GM19023 (cell line): ENCODE measurements around the gene MAGEB1.

ENCODE experiments used
- ATAC-seq: cut with Tn5 transposase; IDR thresholded peaks from one replicate; pipeline ENCODE4 v1.9.1; 2021; ENCODE audit warnings: mild to moderate bottlenecking, moderate library complexity; ENCODE audit not compliant: unreplicated experiment

Gene MAGEB1, protein sequence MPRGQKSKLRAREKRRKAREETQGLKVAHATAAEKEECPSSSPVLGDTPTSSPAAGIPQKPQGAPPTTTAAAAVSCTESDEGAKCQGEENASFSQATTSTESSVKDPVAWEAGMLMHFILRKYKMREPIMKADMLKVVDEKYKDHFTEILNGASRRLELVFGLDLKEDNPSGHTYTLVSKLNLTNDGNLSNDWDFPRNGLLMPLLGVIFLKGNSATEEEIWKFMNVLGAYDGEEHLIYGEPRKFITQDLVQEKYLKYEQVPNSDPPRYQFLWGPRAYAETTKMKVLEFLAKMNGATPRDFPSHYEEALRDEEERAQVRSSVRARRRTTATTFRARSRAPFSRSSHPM

DNA sequence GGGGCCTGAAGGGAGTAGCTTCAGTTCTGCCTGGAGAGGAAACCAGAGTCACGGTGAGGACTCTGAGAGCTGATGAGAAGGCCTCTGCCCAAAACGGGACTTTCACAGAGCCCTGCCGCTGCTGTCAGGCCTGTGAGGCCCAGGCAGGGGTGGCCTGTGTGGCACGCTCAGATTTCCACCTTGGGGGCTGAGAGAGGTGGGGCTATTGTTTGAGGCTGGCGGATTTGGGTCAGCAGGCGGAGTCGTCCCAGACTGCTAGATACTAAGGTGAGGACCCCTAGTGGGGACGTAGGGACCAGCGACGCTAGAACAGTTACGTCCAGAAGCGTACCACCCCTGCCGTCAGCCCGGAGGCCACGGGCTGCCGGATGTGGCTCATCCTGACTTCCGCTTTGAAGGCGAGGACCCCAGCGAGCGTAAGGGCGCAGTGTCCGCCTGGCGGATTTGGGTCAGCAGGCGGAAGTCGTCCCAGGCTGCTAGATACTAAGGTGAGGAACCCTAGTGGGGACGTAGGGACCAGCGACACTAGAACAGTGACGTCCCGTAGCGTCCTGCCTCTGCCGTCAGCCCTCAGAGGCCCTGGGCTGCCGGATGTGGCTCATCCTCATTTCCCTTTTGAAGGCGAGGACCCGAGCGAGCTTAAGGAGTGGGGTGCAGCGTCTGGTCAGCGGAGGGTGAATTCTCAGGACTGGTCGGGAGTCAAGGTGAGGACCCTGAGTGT is at the start of gene MAGEB1:
TSS of gene MAGEB1 (plus strand) at position 378 of the 721 bp plus-strand sequence. CDS start 3,348 bp downstream, outside the sequence.
- ATAC-seq = no peak

DNA sequence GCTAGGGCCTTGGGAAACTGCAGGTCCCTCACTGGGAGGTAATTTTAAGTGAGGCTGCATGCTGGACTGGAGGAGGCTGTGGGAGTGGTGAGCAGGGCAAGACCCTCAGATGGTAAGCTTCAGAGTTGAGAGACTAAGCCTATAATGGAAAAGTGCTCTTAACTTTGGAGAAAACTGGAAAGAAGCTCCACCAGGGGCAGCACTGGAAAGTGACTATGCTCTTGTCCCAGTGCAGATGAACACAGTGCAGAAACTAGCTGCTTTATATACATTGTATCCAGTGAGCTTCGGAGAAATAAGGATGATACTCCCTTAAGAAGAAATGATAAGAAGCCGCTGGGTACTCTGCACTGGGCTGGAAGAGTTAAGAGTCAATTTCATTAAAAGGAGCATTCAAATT is 34.8 kb upstream of the MAGEB1 start:
- no peak for ATAC-seq

DNA sequence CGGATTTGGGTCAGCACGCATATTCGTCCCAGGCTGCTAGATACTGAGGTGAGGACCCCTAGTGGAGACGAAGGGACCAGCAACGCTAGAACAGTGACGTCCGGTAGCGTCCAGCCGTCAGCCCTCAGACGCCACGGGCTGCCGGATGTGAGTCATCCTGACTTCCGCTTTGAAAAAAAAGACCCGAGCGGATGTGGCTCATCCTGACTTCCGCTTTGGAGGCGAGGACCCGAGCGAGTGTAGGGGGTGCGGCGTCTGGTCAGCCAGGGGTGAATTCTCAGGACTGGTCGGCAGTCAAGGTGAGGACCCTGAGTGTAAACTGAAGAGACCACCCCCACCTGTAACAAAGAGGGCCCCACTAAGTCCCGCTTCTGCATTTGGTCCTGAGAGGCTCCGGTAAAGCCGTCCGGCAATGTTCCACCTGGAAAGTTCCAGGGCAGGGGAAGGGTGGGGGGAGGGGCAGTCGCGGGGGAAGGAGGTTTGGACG is 31.5 kb upstream of the MAGEB1 start, which contains the start of gene MAGEB2:
TSS of gene MAGEB2 (plus strand) at position 207 of the 487 bp plus-strand sequence. CDS start 3,018 bp downstream, outside the sequence.
- no peak for ATAC-seq

DNA sequence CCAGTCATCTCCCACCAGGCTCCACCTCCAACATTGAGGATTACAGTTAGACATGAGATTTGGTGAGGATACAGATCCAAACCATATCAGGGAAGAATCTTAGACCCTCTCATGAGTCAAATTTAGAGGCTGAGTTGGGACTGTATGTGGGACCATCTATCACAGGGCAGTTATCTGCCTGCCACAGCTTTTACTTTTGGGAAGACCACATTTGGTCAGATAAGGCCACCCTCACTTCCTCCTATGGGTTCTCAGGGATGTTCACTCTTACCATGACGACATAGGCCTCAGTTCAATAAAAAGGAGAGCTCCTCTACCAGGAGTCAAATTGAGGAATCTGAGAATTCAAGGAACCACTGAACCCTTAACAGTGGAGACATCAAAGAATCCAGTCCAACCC is 29.5 kb upstream of the MAGEB1 start:
- no peak for ATAC-seq

DNA sequence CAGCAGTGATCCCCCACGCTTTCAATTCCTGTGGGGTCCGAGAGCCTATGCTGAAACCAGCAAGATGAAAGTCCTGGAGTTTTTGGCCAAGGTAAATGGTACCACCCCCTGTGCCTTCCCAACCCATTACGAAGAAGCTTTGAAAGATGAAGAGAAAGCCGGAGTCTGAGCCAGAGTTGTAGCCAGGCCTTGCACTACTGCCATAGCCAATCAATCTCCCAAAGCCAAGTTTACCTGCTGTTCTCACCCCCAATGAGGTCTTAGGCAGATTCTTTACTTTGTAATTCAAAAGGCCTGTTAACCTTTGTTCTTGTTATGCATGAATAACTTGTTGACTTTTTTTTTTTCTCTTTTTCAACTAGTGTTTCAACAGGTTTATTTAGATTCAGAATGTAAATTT is 27.6 kb upstream of the MAGEB1 start:
- no peak for ATAC-seq

DNA sequence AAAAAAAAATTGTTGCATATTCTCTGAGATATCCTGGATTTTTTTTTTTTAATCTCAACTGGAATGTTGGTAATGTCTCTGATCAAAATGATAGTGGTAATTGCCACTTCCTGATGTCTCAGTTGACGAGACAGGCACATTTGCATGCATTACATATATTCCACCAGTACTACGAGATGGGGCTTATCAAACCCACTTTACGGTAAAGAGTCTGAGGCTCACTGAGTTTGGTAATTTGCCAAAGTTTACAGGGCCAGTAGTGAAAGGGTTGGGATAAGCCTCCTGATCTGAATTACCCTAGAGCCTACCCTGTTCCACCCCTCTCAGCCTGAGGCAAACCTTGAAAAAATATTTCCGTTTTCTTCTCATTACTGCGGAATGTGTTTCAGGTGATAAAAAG is 26.3 kb upstream of the MAGEB1 start:
- ATAC-seq = no peak

DNA sequence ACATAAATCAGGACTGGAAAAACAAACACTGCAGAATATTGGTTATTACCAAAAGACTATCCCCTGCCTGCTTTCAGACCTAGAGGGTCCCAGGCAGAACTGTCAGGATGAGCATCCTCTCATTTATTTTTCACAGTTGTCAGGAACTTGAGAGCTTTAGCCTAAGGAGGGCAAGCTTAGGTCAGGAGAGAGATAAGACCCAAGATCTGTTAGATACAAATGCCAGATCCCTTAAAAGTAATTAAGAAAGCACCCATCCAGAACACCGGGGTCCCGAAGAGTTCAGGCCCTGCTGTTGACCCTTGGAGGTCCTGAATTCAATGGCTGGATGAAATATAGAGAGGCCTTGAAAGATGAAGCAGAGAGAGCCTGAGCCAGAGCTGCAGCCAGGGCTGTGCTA is 22.4 kb upstream of the MAGEB1 start:
- ATAC-seq = no peak

DNA sequence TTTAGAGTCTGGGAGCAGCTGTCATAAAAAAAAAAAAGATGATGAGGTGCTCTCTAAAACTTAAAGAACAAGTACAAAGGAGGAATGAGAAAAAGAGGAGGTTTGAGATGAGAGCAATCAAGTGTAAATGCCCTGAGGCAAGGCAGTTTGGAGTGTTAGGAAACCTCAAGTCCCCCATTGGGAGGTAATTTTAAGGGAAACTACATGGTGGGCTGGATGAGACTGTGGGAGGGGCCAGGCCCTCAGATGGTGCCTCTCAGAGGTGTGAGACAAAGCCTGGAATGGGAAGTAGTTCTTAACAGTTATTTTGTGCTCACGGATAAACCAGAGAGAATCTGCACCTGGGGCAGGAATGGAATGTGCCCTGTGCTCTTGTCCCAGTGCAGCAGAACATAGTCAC is 18.4 kb upstream of the MAGEB1 start:
- ATAC-seq = no peak

DNA sequence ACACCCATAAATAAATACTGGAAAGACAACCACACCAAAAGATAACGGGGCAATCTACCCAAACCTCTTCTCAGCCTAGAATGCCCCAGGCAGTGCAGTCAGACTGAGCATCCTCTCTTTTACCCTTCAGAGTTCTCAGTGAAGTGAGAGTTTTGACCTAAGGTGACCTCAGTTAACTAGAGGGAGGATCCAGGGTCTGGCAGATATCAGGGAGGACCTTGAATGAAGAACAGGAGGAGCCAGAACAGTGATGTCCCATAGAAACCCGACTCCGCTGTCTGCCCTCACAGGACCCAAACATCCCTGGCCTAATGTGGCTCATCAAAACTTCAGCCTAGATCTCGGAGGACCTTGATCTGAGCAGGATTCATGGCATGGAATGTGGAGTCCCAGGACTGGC is 16.6 kb upstream of the MAGEB1 start, which contains the start of gene MAGEB3:
TSS of gene MAGEB3 (plus strand) at position 263 of the 400 bp plus-strand sequence. CDS start 5,268 bp downstream, outside the sequence.
- no peak for ATAC-seq

DNA sequence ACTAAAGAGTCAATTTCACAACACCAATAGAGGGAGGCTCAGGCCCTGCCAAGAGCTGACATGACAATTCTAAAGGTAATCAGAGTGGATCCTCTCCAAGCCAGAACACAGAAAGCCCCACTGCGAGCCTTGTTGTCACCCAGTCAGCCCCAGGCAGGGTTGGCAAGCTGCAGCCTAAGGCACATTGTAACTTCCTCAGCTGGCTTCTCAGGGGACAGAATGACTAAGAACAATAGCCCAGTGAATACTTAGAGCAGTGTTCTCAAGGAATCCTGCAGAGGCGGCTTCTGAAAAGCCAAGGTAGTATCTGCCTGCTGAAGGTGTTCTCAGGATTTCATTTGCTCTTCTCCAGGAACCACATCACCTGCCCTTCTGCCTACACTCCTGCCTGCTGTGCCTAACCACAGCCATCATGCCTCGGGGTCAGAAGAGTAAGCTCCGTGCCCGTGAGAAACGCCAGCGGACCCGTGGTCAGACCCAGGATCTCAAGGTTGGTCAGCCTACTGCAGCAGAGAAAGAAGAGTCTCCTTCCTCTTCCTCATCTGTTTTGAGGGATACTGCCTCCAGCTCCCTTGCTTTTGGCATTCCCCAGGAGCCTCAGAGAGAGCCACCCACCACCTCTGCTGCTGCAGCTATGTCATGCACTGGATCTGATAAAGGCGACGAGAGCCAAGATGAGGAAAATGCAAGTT is 5.1 kb upstream of the MAGEB1 start, which contains the start of gene MAGEB4:
TSS of gene MAGEB4 (plus strand) at position 277 of the 692 bp plus-strand sequence. CDS start at position 413, 136 bp downstream.
- no peak for ATAC-seq

DNA sequence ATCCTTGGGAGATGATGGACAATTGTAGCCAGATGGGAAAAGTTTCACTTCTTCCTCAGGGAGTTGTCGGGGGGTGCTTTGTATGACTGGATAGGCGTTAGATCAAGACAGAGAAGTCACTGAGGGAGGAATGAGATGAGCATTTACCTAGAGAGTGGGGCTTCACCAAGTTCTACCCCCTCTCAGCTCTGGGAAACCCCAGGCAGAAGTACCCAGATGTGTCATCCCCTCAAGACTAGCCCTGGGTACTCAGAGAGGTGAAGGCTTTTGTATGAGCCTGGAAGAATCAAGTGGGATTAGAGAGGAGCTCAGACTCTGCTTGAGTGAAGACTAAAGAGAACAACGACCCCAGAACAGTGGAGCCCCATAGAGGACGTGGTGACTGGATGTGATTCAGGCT is 1.9 kb downstream of the MAGEB1 start:
- peak; percentile 75 for ATAC-seq

DNA sequence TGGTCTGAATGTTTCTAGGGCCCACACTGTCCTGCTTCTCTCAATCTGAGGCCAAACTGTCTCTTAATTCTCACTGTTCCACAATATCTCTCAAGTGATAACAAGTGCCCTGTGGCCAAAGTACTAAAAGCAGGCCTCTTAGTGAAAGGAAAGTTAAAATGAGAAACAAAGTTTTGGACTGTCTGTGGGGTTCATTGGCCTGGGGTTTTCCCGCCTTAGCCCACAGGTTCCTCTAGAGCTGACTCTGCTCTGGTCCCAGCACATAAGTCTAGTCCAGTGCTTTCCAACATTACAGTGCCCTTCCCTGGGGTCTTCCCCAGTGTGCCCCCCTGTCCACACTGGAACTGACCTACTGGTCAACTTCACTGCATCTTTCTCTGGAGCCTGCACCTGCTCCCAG is 6.3 kb downstream of the MAGEB1 start:
- peak; percentile 65 for ATAC-seq

DNA sequence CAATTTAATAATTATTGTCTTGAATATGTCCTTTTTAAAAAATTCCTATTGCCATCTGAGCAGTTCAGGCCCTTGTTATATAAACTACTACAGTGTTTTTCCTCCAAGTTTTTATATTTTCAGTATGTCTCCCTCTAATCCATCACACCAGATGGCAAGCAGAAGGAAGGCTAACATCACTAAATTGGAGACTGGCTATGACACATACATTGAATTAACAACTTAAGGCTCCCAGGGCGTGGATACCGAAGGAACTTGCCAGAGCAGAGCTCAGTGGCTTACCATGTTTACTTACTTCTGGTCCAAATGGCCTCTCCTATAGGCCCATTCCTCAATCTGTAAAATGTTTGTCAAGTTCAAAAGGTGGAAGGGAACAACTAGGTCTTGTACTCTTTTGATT is 13.0 kb downstream of the MAGEB1 start:
- no peak for ATAC-seq

DNA sequence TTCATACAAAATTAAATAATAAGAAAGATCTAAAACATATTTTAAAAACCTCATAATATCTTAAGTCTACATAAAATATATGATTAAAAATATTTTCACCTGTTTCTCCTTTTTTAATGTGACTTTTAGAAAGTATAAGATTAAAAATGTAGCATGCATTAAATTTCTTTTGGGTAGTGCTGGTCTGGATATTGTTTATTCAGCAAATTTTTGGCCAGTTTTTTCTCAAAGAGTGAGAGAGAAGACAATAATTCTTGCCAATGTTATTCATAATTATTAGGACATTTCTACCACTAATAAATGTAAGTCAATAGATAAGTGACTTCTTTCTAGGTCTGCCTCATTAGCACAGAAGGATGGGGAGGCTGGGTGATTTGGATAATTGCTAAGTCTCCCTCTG is 14.1 kb downstream of the MAGEB1 start:
- no peak for ATAC-seq

DNA sequence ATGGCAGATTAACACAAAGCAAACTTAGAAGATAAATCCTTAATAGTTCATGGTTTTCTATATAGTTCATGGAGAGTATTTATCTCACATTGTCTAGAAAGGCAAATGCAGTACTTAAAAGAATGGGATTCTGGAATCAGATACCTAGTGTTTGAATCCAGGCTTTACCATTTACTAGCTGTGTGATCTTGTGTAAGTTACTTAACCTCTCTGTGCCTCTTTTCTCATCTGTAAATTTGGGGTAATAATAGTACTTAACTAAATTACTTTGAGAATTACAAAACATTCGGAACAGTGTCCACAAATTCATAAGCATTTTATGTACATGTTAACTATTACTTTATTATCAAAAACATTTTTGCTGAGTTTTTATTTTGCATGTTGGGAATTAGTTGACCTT is 15.8 kb downstream of the MAGEB1 start:
- ATAC-seq = no peak

DNA sequence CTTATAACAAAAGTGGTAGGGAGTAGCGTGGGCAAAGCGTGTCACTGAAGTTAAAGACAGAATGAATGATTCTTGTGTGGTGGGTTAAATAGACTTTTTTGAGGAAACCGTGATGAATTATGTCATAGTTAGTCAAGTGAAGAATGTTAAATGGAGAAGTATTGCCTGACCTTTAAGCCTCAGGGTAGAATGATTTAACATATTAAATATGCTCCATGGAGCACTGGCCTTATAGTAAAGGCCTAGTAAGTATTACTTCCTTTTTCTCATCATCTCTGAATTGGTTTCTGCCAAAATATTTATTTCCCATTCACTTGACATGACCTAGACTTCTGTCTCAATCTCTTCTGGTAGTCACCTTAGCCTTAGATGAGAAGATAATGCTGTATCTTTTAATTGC is 23.7 kb downstream of the MAGEB1 start:
- no peak for ATAC-seq

DNA sequence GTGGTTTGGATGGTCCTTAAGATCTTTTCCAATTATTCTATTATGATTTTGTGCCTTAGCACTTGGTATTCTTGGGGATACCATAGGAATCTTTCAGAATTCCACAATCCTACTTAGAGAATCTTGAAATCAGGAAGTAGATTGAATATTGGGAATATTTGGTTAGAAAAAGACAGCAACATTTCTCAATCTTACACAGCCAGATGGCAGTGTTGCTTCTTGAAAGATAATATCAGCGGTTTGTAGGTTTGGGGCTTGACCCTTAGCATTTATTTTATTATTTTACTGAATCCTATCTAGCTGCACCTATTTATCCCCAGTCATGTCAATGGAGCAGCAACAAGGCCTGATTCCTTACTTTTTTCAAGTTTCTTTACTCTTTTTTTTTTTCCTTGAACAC is 28.6 kb downstream of the MAGEB1 start:
- no peak for ATAC-seq

DNA sequence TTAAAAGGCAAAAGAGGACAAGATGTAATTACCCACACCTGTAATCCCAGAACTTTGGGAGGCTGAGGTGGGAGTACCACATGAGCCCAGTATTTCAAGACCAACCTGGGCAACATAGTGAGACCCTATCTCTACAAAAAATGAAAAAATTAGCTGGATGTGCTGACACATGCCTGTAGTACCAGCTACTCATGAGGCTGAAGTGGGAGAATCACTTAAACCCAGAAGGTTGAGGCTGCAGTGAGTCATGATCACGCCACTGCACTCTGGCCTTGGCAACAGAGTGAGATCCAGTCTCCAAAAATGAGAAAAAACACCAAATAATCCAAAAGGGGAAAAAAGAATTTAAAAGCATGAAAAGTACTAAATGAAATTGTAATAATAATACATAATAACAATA is 31.4 kb downstream of the MAGEB1 start:
- no peak for ATAC-seq

DNA sequence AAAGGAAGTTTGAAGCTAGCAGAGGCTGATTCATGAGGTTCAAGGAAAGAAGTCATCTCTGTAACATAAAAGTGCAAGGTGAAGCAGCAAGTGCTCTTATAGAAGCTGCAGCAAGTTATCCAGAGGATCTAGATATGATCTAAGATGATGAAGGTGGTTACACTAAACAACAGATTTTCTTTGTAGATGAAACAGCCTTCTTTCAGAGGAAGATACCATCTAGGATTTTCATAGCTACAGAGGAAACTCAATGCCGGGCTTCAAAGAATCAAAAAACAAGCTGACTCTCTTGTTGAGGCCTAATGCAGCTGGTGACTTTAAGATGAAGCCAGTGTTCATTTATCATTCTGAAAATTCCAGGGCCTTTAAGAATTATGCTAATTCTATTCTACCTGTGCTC is 33.5 kb downstream of the MAGEB1 start:
- ATAC-seq = no peak

DNA sequence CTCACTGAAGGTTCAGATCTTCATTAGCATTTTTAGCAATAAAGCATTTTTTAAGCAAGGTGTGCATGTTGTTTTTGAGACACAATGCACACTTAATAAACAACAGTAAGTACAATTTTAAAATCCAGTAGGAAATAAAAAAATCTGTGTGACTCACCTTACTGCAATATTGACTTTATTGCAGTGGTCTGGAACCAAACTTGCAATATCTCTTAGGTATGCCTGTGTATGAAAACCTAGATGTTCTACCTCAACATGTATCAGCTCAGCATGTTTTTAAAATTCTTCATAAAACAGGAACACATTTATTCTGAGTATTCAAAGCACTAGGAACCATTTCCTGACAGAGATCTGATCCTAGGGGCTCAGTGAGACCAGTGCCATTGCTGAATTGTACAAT is 35.6 kb downstream of the MAGEB1 start:
- no peak for ATAC-seq

DNA sequence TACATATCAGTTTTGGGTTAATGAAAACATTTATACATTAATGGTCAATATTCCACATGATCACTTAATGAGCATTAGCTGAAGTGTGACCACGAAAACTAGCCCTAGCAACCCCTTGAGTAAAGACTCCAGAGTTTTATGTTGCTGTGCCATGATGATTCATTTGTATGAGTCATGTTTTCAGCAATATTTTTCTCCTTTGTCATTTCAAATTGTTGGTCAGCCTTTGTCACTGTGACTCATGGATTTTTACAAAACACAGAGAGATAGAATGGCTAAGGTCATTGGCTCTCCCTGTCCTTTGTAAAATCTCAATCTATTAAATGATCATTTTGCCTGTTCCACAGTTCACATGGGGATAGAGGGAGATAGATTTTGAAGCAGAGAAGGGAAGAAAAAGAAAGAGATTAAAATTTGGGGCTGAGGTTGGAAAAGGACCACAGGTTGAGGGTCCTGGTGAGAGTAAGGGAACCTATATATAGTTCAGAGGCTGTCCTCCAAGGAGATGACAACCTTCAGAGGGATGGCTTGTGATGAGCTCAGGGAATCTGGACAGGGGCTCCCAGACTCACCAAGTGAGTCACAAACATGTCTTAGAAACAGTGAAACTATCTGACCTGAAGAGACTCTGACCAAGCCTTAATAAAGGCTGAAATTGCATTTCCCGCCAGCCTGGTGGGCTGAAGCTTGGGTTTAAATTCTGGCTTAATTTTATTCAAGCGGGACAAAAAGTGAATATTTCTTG is 36.7 kb downstream of the MAGEB1 start:
- ATAC-seq = no peak
